HepG2 (cell line): ENCODE measurements around the gene RSPRY1. TPM values are rescaled to one million over a fixed set of nuclear protein-coding genes. Genes with fewer than 3 reads are reported as not detected.
A peak's percentile ranks its signal among the peaks of the same experiment; 100 is the strongest.

Experiments used
- AGO2 ChIP-seq: fragments of 200-400 bp; formaldehyde crosslinking; optimal IDR thresholded peaks from 2 replicates; pipeline ENCODE3; 2017; ENCODE audit warnings: mild to moderate bottlenecking, low read depth, low read length, moderate library complexity
- DNMT1 ChIP-seq: sonication (generic); formaldehyde crosslinking; IDR thresholded peaks from 2 replicates; pipeline ENCODE4 v1.5.1; 2020; ENCODE audit warnings: mild to moderate bottlenecking, missing genetic modification reagents
- EP300 ChIP-seq, 3 experiments: sonication (generic) in 1 of 3; formaldehyde crosslinking in 1 of 3; IDR thresholded peaks; 2 replicates each; pipeline versions ENCODE4 v1.5.1 to v1.6.1; 2011 to 2020; ENCODE audit warnings: low read depth in 2 of 3, low read length in 2 of 3, borderline replicate concordance in 1 of 3, improper control_type of control experiment in 1 of 3, mild to moderate bottlenecking in 1 of 3, missing genetic modification reagents in 1 of 3, moderate library complexity in 1 of 3
- ERF ChIP-seq: IDR thresholded peaks from 2 replicates; pipeline ENCODE4 v1.6.1; 2018; ENCODE audit warnings: missing biosample characterization, missing genetic modification reagents
- IRX3 ChIP-seq: sonication (generic); formaldehyde crosslinking; IDR thresholded peaks from 2 replicates; pipeline ENCODE4 v1.8.1; 2023; ENCODE audit warnings: mild to moderate bottlenecking, low read depth, missing genetic modification reagents, borderline replicate concordance
- KLF11 ChIP-seq: IDR thresholded peaks from 2 replicates; pipeline ENCODE4 v1.6.1; 2016; ENCODE audit warnings: missing compliant biosample characterization
- KMT2A ChIP-seq: sonication (generic); formaldehyde crosslinking; IDR thresholded peaks from 2 replicates; pipeline ENCODE4 v1.4.0; 2020; ENCODE audit warnings: missing genetic modification reagents
- NFIB ChIP-seq: sonication (generic); formaldehyde crosslinking; IDR thresholded peaks from 2 replicates; pipeline ENCODE4 v1.9.0; 2021; ENCODE audit warnings: missing genetic modification reagents, mild to moderate bottlenecking, borderline replicate concordance
- RBFOX2 ChIP-seq: fragments of 200-400 bp; formaldehyde crosslinking; IDR thresholded peaks from 2 replicates; pipeline ENCODE4 v1.6.1; 2017; ENCODE audit warnings: low read depth, mild to moderate bottlenecking, low read length
- RBM22 ChIP-seq: fragments of 200-400 bp; formaldehyde crosslinking; optimal IDR thresholded peaks from 2 replicates; pipeline ENCODE3; 2017; ENCODE audit warnings: mild to moderate bottlenecking, low read length, moderate library complexity
- TOE1 ChIP-seq: sonication (generic); formaldehyde crosslinking; IDR thresholded peaks from 2 replicates; pipeline ENCODE4 v1.4.0; 2020; ENCODE audit warnings: mild to moderate bottlenecking, missing genetic modification reagents
- ZEB1 ChIP-seq: IDR thresholded peaks from 2 replicates; pipeline ENCODE4 v1.6.1; 2012; ENCODE audit warnings: mild to moderate bottlenecking, low read depth, inconsistent platforms; ENCODE audit not compliant: insufficient replicate concordance
- ZFP36 ChIP-seq: fragments of 150-350 bp; IDR thresholded peaks from 2 replicates; pipeline ENCODE4 v1.6.1; 2018; ENCODE audit warnings: borderline replicate concordance, low read length, low read depth; ENCODE audit not compliant: partially characterized antibody
- ZKSCAN8 ChIP-seq: IDR thresholded peaks from 2 replicates; pipeline ENCODE4 v1.6.1; 2016; ENCODE audit warnings: borderline replicate concordance, missing genetic modification reagents, missing compliant biosample characterization
- ZNF431 ChIP-seq: sonication (generic); formaldehyde crosslinking; IDR thresholded peaks from 2 replicates; pipeline ENCODE4 v1.9.0; 2022; ENCODE audit warnings: missing genetic modification reagents, low read depth, mild to moderate bottlenecking, borderline replicate concordance
- ZNF501 ChIP-seq: sonication (generic); formaldehyde crosslinking; IDR thresholded peaks from 2 replicates; pipeline ENCODE4 v1.5.1; 2020; ENCODE audit warnings: mild to moderate bottlenecking, moderate library complexity, missing genetic modification reagents
- ZNF709 ChIP-seq: sonication (generic); formaldehyde crosslinking; IDR thresholded peaks from 2 replicates; pipeline ENCODE4 v1.5.0; 2020; ENCODE audit warnings: mild to moderate bottlenecking, missing genetic modification reagents
- polyA plus RNA-seq, 8 experiments: library from polyadenylated mRNA; depleted of rRNA in 3 of 8; stranded (reverse) in 7 of 8; unstranded in 1 of 8; fragments of >200 nt; fragmentation: Illumina TruSeq in 4 of 8; extraction: Trizol in 4 of 8; gene quantifications; 2 replicates each; pipeline versions ENCODE4 v1.2.1 to v1.2.3, GENCODE V29; 2011 to 2016; ENCODE audit warnings: low read depth in 4 of 8, missing spikeins in 1 of 8, mixed read lengths in 1 of 8; ENCODE audit not compliant: insufficient read depth in 1 of 8
- total RNA-seq, 5 experiments: library from RNA; depleted of rRNA; stranded (reverse); fragments of >200 nt; fragmentation: Illumina TruSeq; extraction: Trizol; gene quantifications; 2 replicates each; pipeline ENCODE4 v1.2.3, GENCODE V29; 2016; ENCODE audit warnings: low read depth in 1 of 5
- TF ChIP-seq, protein P1 (sequence below): conservative IDR thresholded peaks from 2 replicates; pipeline ENCODE4 v1.6.1; 2018; ENCODE audit warnings: missing genetic modification reagents
- TF ChIP-seq, protein P2 (sequence below): sonication (generic); formaldehyde crosslinking; IDR thresholded peaks from 2 replicates; pipeline ENCODE4 v1.4.0; 2020; ENCODE audit warnings: missing genetic modification reagents
- TF ChIP-seq, protein P3 (sequence below): sonication (generic); formaldehyde crosslinking; IDR thresholded peaks from 2 replicates; pipeline ENCODE4 v1.4.0; 2020; ENCODE audit warnings: mild to moderate bottlenecking, missing genetic modification reagents
- TF ChIP-seq, protein P4 (sequence below): sonication (generic); formaldehyde crosslinking; IDR thresholded peaks from 2 replicates; pipeline ENCODE4 v1.4.0; 2020; ENCODE audit warnings: missing genetic modification reagents, borderline replicate concordance

Gene RSPRY1
- total and polyA plus RNA-seq, 2 of the 13 experiments (the other 11 are each of a cell fraction or from before 2014, with no cell fraction given) = 53.4 to 61.0 TPM

DNA sequence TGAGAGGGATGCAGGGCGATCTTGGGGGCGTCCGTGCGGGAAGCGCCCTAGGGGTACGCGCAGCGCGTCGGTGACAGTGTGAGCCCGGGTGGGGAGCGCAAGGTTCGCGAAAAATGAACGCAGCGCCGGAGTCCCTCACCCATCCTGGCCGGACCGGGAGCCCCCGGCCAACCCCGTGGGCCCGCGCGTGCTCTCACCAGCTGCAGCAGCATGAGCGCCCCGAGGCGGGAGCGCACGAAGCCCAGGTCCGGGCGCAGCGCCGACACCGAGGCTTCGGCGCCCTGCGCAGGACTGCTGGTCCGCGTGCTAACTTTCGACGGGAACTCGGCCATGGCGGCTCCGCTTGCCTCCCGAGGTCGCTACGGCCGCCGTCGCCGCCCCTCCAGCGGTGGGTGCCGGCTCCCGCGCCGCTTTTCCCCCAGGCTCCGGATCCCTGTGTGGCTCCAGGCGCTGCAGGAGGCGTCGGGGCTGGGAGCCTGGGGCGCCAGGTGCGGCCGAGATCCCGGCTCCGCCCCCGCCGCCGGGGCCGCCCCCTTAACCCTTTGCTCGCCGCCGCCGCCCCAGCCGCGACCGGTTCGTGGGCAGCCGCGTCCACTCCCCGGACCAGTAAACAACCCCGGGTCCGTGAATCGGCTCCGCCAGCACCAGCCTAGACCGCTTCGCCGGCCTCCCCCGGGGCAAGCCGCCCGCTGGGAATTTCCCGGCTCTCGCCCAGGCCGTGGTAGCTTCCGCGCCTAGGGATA is 98.3 kb downstream of the RSPRY1 start, which contains the start of gene PLLP (continued):
- TF ChIP-seq, protein P1, sequence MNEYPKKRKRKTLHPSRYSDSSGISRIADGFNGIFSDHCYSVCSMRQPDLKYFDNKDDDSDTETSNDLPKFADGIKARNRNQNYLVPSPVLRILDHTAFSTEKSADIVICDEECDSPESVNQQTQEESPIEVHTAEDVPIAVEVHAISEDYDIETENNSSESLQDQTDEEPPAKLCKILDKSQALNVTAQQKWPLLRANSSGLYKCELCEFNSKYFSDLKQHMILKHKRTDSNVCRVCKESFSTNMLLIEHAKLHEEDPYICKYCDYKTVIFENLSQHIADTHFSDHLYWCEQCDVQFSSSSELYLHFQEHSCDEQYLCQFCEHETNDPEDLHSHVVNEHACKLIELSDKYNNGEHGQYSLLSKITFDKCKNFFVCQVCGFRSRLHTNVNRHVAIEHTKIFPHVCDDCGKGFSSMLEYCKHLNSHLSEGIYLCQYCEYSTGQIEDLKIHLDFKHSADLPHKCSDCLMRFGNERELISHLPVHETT (CRISPR knock-in tag) = 0 out of 2 replicates have a peak, but pooled peaks have one; percentile 29
- TF ChIP-seq ERF (CRISPR knock-in tag) = peak; percentile 89
- TF ChIP-seq DNMT1 (CRISPR knock-in tag) = peak; percentile 97; the same call in 1 of the 2 replicates
- peak; percentile 59 for TF ChIP-seq AGO2
- TF ChIP-seq ZFP36 = no peak
- TF ChIP-seq RBFOX2 = peak; percentile 92
- TF ChIP-seq TOE1 (CRISPR knock-in tag) = peak; percentile 91; the same call in 1 of the 2 replicates
- TF ChIP-seq NFIB = peak; percentile 94; the same call in 1 of the 2 replicates
- TF ChIP-seq ZNF431 = peak; percentile 95
- TF ChIP-seq ZNF501 (CRISPR knock-in tag) = peak; percentile 87
- TF ChIP-seq, protein P2, sequence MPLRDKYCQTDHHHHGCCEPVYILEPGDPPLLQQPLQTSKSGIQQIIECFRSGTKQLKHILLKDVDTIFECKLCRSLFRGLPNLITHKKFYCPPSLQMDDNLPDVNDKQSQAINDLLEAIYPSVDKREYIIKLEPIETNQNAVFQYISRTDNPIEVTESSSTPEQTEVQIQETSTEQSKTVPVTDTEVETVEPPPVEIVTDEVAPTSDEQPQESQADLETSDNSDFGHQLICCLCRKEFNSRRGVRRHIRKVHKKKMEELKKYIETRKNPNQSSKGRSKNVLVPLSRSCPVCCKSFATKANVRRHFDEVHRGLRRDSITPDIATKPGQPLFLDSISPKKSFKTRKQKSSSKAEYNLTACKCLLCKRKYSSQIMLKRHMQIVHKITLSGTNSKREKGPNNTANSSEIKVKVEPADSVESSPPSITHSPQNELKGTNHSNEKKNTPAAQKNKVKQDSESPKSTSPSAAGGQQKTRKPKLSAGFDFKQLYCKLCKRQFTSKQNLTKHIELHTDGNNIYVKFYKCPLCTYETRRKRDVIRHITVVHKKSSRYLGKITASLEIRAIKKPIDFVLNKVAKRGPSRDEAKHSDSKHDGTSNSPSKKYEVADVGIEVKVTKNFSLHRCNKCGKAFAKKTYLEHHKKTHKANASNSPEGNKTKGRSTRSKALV (CRISPR knock-in tag) = peak; percentile 98
- TF ChIP-seq, protein P3, sequence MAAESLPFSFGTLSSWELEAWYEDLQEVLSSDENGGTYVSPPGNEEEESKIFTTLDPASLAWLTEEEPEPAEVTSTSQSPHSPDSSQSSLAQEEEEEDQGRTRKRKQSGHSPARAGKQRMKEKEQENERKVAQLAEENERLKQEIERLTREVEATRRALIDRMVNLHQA (CRISPR knock-in tag) = no peak
- peak; percentile 10 for TF ChIP-seq ZEB1
- TF ChIP-seq EP300 (IDR thresholded peaks at IDR 0.05; ENCODE audit: low read depth in 2 of 2, low read length in 2 of 2) = no peak
- TF ChIP-seq EP300 (CRISPR knock-in tag; IDR thresholded peaks at IDR 0.05; ENCODE audit: borderline replicate concordance) = peak; percentile 31; the same call in 1 of the 2 replicates
- no peak; the same call in 1 of the 2 replicates for TF ChIP-seq ZKSCAN8 (CRISPR knock-in tag)
- TF ChIP-seq, protein P4, sequence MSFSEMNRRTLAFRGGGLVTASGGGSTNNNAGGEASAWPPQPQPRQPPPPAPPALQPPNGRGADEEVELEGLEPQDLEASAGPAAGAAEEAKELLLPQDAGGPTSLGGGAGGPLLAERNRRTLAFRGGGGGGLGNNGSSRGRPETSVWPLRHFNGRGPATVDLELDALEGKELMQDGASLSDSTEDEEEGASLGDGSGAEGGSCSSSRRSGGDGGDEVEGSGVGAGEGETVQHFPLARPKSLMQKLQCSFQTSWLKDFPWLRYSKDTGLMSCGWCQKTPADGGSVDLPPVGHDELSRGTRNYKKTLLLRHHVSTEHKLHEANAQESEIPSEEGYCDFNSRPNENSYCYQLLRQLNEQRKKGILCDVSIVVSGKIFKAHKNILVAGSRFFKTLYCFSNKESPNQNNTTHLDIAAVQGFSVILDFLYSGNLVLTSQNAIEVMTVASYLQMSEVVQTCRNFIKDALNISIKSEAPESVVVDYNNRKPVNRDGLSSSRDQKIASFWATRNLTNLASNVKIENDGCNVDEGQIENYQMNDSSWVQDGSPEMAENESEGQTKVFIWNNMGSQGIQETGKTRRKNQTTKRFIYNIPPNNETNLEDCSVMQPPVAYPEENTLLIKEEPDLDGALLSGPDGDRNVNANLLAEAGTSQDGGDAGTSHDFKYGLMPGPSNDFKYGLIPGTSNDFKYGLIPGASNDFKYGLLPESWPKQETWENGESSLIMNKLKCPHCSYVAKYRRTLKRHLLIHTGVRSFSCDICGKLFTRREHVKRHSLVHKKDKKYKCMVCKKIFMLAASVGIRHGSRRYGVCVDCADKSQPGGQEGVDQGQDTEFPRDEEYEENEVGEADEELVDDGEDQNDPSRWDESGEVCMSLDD (CRISPR knock-in tag) = peak; percentile 34; the same call in 1 of the 2 replicates
- peak; percentile 99 for TF ChIP-seq ZNF709 (CRISPR knock-in tag)
- TF ChIP-seq RBM22 = no peak
- TF ChIP-seq IRX3 = peak; percentile 89; the same call in 1 of the 2 replicates
- peak; percentile 86 for TF ChIP-seq KMT2A (CRISPR knock-in tag)
- no peak for TF ChIP-seq KLF11 (CRISPR knock-in tag)
